Measurements from ENCODE around the gene ATP6V0A4.
"Not testable (repeated sequence)": the region's sequence is repeated elsewhere in the genome, so short reads cannot be mapped to it uniquely, and the experiment has no call there.

ATP6V0A4 gene

GRCh38 chr7:138697535-138698182 is 100.3 kb downstream of the ATP6V0A4 start:
- DNase-seq: no peak

DNA sequence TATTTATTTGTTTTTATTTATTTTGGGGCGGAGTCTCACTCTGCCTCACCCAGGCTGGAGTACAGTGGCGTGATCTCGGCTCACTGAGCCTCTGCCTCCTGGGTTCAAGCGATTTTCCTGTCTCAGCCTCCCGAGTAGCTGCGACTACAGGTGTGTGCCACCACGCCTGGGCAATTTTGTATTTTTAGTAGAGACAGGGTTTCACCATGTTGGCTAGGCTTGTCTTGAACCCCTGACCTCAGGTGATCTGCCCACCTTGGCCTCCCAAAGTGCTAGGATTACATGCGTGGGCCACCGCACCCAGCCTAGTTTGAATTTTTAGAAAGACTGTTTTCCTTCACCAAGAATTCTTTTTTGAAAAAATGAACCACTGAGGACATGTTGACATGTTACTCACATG is 102.2 kb downstream of the ATP6V0A4 start:
- not testable (repeated sequence) for DNase-seq

DNA sequence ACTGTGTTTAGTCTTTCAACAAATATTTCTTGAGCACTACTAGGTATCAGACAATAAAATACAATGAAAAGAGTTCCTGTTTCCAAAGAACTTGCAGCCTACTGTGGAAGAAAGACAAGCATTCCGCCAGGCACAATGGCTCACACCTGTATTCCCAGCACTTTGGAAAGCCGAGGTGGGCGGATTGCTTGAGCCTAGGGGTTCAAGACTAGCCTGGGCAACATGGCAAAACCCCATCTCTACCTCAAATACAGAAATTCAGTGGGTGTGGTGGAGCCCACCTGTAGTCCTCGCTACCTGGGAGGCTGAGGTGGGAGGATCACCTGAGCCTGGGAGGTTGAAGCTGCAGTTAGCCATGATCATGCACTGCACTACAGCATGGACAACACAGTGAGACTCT is 102.9 kb downstream of the ATP6V0A4 start:
- DNase-seq: no peak

DNA sequence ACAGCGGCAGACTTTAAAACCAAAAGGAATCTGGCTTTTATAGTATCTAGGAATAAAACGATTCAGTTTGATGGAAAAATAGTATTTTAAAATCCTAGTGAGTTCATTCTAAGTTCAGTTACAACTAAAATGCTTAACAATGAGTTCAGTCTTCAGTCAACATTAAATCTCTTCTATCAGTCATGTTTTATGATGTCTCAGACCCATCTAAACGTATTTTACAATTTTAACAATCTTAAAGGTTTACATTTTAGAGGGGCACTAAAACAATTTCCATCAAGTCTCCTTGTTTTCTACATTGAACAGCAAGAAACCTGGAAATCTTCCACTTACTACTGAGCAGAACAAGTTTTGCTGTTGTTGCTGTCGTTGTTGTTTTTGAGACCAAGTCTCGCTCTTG is 106.8 kb downstream of the ATP6V0A4 start:
- no peak for DNase-seq

DNA sequence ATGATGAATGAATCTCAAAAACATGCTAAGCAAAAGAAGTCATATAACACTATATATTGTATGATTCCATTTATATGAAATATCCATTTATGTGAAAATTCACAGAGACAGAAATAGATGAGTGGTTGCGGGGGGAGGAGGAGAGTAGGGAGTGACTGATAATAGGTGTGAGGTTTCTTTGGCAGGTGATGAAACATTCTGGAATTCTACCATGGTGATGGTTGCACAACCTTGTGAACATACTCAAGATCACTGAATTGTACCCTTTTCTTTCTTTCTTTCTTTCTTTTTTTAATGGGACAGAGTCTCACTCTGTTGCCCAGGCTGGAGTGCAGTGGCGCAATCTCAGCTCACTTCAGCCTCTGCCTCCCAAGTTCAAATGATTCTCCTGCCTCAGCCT is 107.5 kb downstream of the ATP6V0A4 start:
- no peak for DNase-seq

DNA sequence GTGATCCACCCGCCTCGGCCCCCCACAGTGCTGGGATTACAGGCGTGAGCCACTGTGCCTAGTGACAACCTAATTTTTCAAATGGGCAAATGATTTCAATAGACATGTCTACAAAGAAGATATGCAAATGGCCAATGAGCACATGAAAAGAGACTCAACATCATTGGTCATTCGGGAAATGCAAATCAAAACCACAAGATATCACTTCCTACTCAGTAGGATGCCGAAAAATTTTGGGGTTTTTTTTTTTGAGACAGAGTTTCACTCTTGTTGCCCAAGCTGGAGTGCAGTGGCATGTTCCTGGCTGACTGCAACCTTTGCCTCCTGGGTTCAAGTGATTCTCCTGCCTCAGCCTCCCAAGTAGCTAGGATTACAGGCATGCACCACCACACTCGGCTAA is 110.0 kb downstream of the ATP6V0A4 start:
- DNase-seq: not testable (repeated sequence)

DNA sequence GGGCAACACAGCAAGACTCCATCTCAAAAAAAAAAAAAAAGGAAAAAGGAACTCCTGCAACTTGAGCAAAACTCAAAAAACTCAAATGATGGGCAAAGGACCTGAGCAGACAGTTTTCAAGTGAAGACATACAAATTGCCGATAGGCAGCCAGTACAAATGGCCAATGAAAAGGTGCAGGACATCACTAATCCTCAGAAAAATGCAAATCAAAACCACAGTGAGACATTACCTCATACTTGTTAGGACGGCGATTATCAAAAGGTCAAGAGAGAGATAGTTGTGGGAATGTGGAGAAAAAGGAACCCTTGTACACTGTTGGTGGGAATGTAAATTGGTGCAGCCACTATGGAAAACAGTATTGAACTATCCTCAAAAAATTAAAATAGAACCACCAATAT is 113.7 kb downstream of the ATP6V0A4 start:
- no peak for DNase-seq

GRCh38 chr7:138679793-138680192 is 118.2 kb downstream of the ATP6V0A4 start:
- DNase-seq: no peak

- DNase-seq: no peak
Measured at GRCh38 chr7:138670594-138670993, 127.4 kb downstream of the ATP6V0A4 start.

DNA sequence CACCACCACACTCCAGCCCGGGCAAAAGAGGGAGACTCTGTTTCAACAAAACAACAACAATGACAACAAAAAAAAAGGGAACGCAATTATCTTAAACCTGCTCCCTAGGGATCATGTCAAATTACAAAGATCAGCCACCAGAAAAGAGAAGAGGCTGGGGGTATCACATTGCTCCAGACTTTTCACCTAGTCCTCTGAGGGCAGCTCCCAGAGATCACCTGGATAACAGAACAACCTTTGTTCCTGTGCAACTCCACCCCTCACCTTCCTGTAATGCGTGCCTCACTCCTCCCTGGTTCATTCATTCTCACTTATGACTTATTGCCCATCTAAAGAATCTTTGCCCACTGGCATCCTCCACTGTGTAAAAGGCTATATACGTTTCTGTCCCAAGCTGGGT is 128.6 kb downstream of the ATP6V0A4 start:
- DNase-seq: no peak

DNA sequence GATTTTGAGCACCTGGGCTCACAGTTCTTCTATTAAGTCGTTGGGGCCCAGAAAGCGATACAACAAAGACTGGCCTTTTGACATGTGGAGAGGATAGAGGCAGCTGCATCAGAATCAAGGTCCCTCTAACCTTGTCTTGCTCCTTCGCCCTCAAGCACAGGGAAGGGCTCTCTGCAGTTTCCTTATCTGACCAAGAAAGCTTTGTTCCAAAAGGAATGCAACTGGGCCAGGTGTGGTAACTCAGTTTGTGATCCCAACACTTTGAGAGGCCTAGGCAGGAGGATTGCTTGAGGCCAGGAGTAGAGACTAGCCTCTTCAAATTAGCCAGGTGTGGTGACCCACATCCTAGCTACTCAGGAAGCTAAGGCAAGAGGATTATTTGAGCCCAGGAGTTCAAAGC is 129.1 kb downstream of the ATP6V0A4 start:
- no peak for DNase-seq

DNA sequence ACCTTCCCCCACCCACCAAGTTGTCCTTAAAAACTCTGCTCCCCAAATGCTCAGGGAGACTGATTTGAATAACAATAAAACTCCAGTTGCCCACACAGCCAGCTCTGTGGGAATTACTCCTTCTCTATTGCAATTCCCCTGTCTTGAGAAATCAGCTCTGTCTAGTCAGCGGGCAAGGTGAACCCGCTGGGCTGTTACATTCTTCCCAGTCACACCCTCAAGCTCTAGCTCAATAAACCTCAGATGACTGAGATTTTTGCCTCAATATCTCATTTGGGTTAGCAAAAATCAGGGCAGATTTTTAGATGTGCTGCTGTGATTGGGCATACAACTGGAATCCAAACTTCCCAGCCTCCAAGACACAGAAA is 129.8 kb downstream of the ATP6V0A4 start:
- no peak for DNase-seq

DNA sequence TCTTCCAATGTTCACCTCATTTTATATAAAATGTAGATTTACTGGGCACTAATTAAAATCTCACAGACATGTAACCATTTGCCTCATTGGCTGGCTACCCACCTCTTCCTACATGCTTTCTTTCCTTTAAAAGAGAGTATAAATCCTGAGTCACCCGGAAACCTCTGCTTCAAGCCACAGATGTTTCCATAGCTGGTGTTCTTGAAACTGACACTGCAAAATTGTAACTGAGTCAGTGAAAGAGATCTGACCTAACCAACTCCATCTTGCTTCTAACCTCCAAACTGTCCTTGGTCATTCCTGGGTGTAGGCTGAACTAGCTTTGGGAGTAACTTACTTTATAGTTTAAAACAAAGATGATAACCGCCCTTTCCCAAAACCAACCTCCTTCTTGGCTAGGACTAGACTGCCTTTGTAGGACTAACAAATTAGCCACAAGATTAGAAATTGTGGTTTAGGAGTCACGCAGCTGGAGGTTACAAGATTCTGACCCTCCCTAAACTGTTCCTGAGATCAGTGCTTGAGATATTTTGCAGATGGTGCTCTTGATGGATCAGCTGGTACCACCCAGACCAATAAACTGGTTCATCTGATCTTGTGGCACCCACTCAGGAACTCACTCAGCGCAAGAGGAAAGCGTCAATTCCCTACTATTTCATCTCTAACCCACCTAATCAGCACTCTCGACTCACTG is 130.3 kb downstream of the ATP6V0A4 start:
- no peak for DNase-seq

DNA sequence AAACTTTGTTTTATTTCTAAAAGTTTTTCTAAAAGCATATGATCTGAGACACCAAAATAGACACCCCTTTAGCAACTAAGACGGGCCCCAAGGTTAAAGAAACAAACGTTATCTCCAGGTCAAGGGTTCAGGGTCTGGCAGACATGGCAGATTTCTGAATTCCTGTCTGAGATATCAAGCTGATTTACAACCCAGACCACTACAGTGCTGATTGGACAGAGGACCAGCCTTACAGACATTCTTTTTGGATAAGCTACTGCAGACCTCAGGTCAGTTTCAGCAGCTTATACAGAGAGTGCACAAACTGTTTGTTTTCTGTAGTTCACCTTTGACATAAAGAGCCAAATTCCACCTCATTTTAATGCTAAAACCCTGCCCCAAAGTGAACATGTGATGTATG is 131.6 kb downstream of the ATP6V0A4 start:
- no peak for DNase-seq

DNA sequence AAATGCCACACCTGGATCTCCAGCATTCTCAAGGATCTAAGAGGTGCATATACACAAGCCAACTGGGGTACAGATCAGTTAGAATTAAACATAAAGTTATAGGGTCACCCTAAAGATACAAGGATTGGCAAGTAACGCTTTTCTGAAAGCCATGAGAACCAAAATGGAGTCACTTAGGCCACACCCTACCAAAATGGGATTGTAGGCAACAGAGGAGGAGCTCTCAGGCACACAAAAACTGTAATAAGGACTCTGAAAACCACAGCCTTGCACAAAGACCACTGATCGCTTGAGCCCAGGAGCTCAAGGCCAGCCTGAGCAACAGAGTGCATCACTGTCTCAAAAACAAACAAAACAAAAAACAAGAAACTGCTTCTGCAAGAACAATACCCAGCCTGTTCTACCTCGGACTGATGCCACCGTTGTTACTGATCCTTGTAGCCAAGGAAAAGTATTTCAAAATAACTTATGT is 132.3 kb downstream of the ATP6V0A4 start:
- DNase-seq: no peak

DNA sequence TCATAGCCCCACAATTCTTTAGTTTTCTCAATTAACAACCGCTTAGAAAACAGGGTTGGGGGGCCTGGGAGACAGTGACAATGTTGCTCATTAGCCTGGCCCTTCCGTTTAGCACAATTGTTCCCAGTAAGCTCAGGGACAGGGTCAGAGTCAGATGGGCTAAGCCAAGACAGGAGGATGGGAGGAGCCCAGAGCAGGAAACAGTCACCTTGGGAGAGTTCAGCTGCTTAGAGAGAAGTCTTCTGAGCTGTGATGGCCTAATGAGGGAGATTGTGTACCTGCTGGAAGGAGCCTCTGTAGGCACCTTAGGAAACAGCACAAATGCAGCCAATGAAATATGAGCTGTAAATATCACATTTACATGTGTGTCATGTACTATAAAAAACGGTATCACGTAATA is 132.7 kb downstream of the ATP6V0A4 start:
- no peak for DNase-seq

DNA sequence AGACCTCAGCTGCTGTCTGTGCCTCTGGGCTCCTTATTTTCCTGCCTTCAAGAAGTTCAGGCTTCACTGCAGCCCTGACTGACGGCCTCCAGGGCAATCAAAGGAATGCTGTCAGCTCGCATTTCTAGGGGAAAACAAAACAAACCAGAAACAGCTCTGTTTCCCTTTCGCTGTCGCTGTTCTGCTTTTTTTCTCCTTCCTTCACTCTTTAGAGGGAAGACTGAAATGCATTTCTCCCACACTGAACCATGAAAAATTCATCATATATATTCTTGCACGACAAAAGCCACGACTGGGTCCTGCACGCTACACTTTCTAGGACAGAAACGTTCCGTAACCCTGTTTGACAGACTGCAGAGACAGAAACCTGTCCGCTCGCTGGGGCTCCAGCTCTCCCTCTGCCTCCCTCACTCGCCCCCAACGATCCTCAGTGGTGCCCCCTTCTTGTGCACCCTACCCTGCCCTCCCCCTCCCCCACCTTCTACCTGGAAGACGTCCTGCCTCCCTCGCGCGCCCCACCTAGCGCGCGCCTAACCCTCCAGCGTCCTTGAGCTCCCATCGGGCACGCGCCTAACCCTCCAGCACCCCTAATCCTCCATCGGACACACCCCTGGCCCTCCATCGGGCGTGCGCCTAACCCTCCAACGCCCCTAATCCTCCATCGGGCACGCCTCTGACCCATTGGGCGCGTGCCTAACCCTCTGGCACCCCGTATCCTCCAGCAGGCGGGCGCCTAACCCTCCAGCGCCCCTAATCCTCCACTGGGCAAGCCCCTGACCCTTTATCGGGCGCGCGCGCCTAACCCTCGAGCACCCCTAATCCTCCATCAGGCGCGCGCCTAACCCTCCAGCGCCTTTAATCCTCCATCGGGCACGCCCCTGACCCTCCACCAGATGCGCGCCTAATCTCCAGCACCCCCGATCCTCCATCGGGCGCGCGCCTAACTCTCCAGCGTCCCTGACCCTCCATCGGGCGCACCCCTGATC is 134.0 kb downstream of the ATP6V0A4 start:
- peak; percentile 31 for DNase-seq

GRCh38 chr7:138662991-138663320 is 135.0 kb downstream of the ATP6V0A4 start:
- no peak for DNase-seq

- no peak for DNase-seq
Measured at GRCh38 chr7:138662076-138662990, 135.7 kb downstream of the ATP6V0A4 start.

DNA sequence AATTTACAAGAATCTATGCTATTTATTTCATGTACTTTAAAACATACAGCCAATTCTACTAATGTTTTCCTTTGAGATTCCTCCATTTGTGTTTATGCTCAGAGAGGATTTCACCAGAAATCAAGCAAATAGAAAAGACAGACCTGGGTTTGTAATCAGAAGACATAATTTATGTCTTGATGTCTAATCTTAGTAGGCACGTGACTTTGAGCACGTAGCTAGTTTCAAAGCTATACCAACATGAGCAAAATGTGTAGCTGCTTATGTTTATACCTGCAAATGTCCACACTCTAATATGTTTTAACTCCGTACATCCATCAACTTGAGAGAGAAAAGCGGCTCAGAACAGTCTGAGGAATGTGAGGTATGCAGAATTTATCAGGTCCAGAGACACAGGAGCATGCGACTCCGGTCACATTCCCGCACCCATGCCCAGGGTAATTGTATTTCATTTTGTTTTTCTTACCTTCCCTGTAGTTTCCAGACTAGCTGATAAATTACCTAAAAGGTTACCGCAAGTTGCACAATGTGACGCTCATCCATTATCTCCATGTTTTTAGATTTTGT is 136.8 kb downstream of the ATP6V0A4 start:
- DNase-seq: no peak

DNA sequence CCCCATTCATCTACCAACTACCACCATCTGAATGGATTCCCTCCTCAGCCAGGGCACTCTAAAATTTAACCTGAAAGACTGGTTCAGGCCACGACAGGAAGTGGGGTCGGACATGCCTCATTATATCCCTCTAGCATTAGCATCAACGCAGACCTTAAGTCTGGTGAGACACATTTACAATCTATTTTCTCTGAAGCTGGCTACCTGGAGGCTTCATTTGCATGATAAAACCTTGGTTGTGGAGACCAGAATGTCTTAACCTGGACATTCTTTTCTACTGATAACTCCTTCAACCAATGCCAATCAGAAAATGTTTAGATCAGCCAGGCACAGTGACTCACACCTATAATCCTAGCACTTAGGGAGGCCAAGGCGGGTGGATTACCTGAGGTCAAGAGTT is 139.1 kb downstream of the ATP6V0A4 start:
- DNase-seq: no peak

GRCh38 chr7:138657854-138658386 is 140.1 kb downstream of the ATP6V0A4 start:
- DNase-seq: no peak
